ENCODE data around the gene SDK1.
"Not testable (repeated sequence)": the region's sequence is repeated elsewhere in the genome, so short reads cannot be mapped to it uniquely, and the experiment has no call there.

GRCh38 chr7:4264206-4264605 lies 963.2 kb downstream of the SDK1 start:
- not testable (repeated sequence) for TF ChIP-seq CTCF, POLR2A (IDR thresholded peaks at IDR 0.05)
